Measurements from ENCODE around the gene DIP2A.

Gene DIP2A

GRCh38 chr21:46557469-46557868, 98.8 kb downstream of the DIP2A start:
- Histone ChIP-seq H3K4me1 (ENCODE audit: control insufficient read depth in 2 of 2, insufficient read depth in 1 of 2, low read depth in 1 of 2, low read length in 2 of 2) (peaks cover 0 to 9% of the 10 kb centered on the region in 2 donors), H2AK5ac (ENCODE audit: low read depth, low read length) (no peak overlapping the region), H3K4me2 (ENCODE audit: insufficient read depth, low read length, poor library complexity, severe bottlenecking) (no peak overlapping the region), H3K23ac (ENCODE audit: low read depth, low read length, poor library complexity) (peak overlapping the region; percentile 75), H3K79me1 (ENCODE audit: low read depth, low read length) (no peaks in the 10 kb centered on the region), H3K27ac (replicated peaks; ENCODE audit: low read length) (no peak overlapping the region), H2BK120ac (ENCODE audit: low read depth, low read length) (no peak overlapping the region), H3K36me3 (replicated peaks in 1 of 2; ENCODE audit: control insufficient read depth in 2 of 2, insufficient read depth in 2 of 2, low read length in 2 of 2) (peaks cover 45 to 94% of the 10 kb centered on the region in 2 donors), H2BK15ac (ENCODE audit: low read length) (no peak overlapping the region), H4K91ac (ENCODE audit: low read depth, low read length, poor library complexity) (no peak overlapping the region), H2AFZ (ENCODE audit: low read length) (no peak overlapping the region), H2BK12ac (ENCODE audit: low read length) (no peak overlapping the region), H4K8ac (ENCODE audit: low read depth, low read length) (no peak overlapping the region), H3K9ac (ENCODE audit: low read depth, low read length, poor library complexity) (no peak overlapping the region), H3K9me3 (replicated peaks in 1 of 2; ENCODE audit: control insufficient read depth in 2 of 2, insufficient read depth in 1 of 2, low read depth in 1 of 2, low read length in 2 of 2) (no peaks in the 10 kb centered on the region), H3K14ac (ENCODE audit: low read length) (no peak overlapping the region), H2BK5ac (ENCODE audit: low read length) (peak overlapping the region; percentile 42), H3K4me3 (ENCODE audit: low read length in 2 of 2) (no peak overlapping the region), H3K18ac (ENCODE audit: low read length) (no peak overlapping the region), H3K4ac (ENCODE audit: low read length) (no peak overlapping the region), H3K27me3 (ENCODE audit: control insufficient read depth in 3 of 3, insufficient read depth in 3 of 3, low read depth in 1 of 3, low read length in 3 of 3) (no peaks in the 10 kb centered on the region)
- no CpG with 5 or more reads among the region's 14 CpGs for WGBS, 2 donors (ENCODE audit: extremely low coverage in 2 of 2, insufficient read length in 2 of 2, insufficient replicate concordance in 1 of 2)
- DNase-seq (ENCODE audit: low spot score), result no peak

- H3K4me2 ChIP-seq (ENCODE audit: insufficient read depth, low read length, poor library complexity, severe bottlenecking), result no peak overlapping the region
- H2AFZ ChIP-seq (ENCODE audit: low read length), result no peak overlapping the region
- H4K8ac ChIP-seq (ENCODE audit: low read depth, low read length), result no peak overlapping the region
- peaks cover 0 to 9% of the 10 kb centered on the region in 2 donors for H3K4me1 ChIP-seq (ENCODE audit: control insufficient read depth in 2 of 2, insufficient read depth in 1 of 2, low read depth in 1 of 2, low read length in 2 of 2)
- H3K36me3 ChIP-seq (replicated peaks in 1 of 2; ENCODE audit: control insufficient read depth in 2 of 2, insufficient read depth in 2 of 2, low read length in 2 of 2), result peaks cover 49 to 94% of the 10 kb centered on the region in 2 donors
- no peak overlapping the region for H4K91ac ChIP-seq (ENCODE audit: low read depth, low read length, poor library complexity)
- H3K27ac ChIP-seq (replicated peaks; ENCODE audit: low read length), result no peak overlapping the region
- H3K79me1 ChIP-seq (ENCODE audit: low read depth, low read length), result no peaks in the 10 kb centered on the region
- H2BK120ac ChIP-seq (ENCODE audit: low read depth, low read length), result no peak overlapping the region
- no peaks in the 10 kb centered on the region for H3K27me3 ChIP-seq (ENCODE audit: control insufficient read depth in 3 of 3, insufficient read depth in 3 of 3, low read depth in 1 of 3, low read length in 3 of 3)
- H2BK12ac ChIP-seq (ENCODE audit: low read length), result no peak overlapping the region
- H3K23ac ChIP-seq (ENCODE audit: low read depth, low read length, poor library complexity), result peak overlapping the region; percentile 75
- no peak overlapping the region for H2AK5ac ChIP-seq (ENCODE audit: low read depth, low read length)
- no peak for DNase-seq (ENCODE audit: low spot score)
- no peak overlapping the region for H3K14ac ChIP-seq (ENCODE audit: low read length)
- no peak overlapping the region for H3K18ac ChIP-seq (ENCODE audit: low read length)
- no peak overlapping the region for H2BK15ac ChIP-seq (ENCODE audit: low read length)
- no peak overlapping the region for H3K4ac ChIP-seq (ENCODE audit: low read length)
- H3K4me3 ChIP-seq (ENCODE audit: low read length in 2 of 2), result no peak overlapping the region
- peak overlapping the region; percentile 10 for H3K9ac ChIP-seq (ENCODE audit: low read depth, low read length, poor library complexity)
- no peaks in the 10 kb centered on the region for H3K9me3 ChIP-seq (replicated peaks in 1 of 2; ENCODE audit: control insufficient read depth in 2 of 2, insufficient read depth in 1 of 2, low read depth in 1 of 2, low read length in 2 of 2)
- no peak overlapping the region for H2BK5ac ChIP-seq (ENCODE audit: low read length)
- no CpG with 5 or more reads among the region's 26 CpGs for WGBS, 2 donors (ENCODE audit: extremely low coverage in 2 of 2, insufficient read length in 2 of 2, insufficient replicate concordance in 1 of 2)
Measured at GRCh38 chr21:46557919-46558392, 99.3 kb downstream of the DIP2A start.

DNA sequence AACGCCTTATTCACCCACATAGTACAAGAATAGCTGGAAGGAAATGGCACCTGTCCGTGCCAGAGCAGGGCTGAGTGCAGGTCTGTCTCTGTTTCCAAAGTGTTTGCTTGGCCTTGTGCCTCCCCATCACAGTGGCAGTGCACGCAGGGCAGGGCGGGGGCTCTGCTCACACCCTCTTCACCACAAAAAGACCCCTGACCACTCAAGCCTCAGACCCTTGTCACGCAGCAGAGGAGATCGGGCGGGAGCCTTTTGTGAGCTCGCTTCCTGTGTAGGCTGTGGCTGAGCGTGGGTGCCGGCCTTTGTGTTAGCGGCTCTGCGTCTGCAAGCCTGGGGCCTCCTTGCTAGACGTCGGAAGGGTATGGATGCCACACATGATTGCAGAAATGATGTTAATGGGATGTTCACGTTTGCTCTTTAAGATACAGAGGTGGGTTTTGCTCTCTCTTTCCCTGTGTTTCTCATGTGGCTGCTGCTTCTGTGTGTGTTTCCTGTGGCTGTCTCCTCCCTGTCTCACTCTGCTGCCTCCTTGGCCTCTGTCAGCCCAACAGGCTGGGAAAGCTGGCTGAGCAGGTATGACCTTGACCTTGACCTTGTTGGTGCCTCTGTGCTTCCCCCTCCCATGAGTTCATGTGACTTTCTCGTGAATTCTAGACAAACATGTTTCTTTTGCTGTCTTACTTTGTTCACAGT, 100.7 kb downstream of the DIP2A start:
- WGBS, 2 donors (ENCODE audit: extremely low coverage in 2 of 2, insufficient read length in 2 of 2, insufficient replicate concordance in 1 of 2), result no CpG with 5 or more reads among the region's 16 CpGs
- no peak overlapping the region for H2BK15ac ChIP-seq (ENCODE audit: low read length)
- H2BK120ac ChIP-seq (ENCODE audit: low read depth, low read length), result no peak overlapping the region
- H3K79me1 ChIP-seq (ENCODE audit: low read depth, low read length), result no peaks in the 10 kb centered on the region
- H3K18ac ChIP-seq (ENCODE audit: low read length), result no peak overlapping the region
- peak overlapping the region; percentile 30 for H2AFZ ChIP-seq (ENCODE audit: low read length)
- no peak overlapping the region for H2BK12ac ChIP-seq (ENCODE audit: low read length)
- H3K9ac ChIP-seq (ENCODE audit: low read depth, low read length, poor library complexity), result no peak overlapping the region
- peaks cover 0 to 9% of the 10 kb centered on the region in 2 donors for H3K4me1 ChIP-seq (ENCODE audit: control insufficient read depth in 2 of 2, insufficient read depth in 1 of 2, low read depth in 1 of 2, low read length in 2 of 2)
- no peak for DNase-seq (ENCODE audit: low spot score)
- no peak overlapping the region for H3K4me2 ChIP-seq (ENCODE audit: insufficient read depth, low read length, poor library complexity, severe bottlenecking)
- no peak overlapping the region for H3K27ac ChIP-seq (replicated peaks; ENCODE audit: low read length)
- H3K4ac ChIP-seq (ENCODE audit: low read length), result no peak overlapping the region
- no peak overlapping the region for H4K8ac ChIP-seq (ENCODE audit: low read depth, low read length)
- no peak overlapping the region for H3K4me3 ChIP-seq (ENCODE audit: low read length in 2 of 2)
- H3K36me3 ChIP-seq (replicated peaks in 1 of 2; ENCODE audit: control insufficient read depth in 2 of 2, insufficient read depth in 2 of 2, low read length in 2 of 2), result peaks cover 54 to 94% of the 10 kb centered on the region in 2 donors
- H3K27me3 ChIP-seq (ENCODE audit: control insufficient read depth in 3 of 3, insufficient read depth in 3 of 3, low read depth in 1 of 3, low read length in 3 of 3), result no peaks in the 10 kb centered on the region
- H2AK5ac ChIP-seq (ENCODE audit: low read depth, low read length), result no peak overlapping the region
- no peak overlapping the region for H4K91ac ChIP-seq (ENCODE audit: low read depth, low read length, poor library complexity)
- no peak overlapping the region for H3K23ac ChIP-seq (ENCODE audit: low read depth, low read length, poor library complexity)
- H2BK5ac ChIP-seq (ENCODE audit: low read length), result no peak overlapping the region
- H3K14ac ChIP-seq (ENCODE audit: low read length), result no peak overlapping the region
- H3K9me3 ChIP-seq (replicated peaks in 1 of 2; ENCODE audit: control insufficient read depth in 2 of 2, insufficient read depth in 1 of 2, low read depth in 1 of 2, low read length in 2 of 2), result no peaks in the 10 kb centered on the region

DNA sequence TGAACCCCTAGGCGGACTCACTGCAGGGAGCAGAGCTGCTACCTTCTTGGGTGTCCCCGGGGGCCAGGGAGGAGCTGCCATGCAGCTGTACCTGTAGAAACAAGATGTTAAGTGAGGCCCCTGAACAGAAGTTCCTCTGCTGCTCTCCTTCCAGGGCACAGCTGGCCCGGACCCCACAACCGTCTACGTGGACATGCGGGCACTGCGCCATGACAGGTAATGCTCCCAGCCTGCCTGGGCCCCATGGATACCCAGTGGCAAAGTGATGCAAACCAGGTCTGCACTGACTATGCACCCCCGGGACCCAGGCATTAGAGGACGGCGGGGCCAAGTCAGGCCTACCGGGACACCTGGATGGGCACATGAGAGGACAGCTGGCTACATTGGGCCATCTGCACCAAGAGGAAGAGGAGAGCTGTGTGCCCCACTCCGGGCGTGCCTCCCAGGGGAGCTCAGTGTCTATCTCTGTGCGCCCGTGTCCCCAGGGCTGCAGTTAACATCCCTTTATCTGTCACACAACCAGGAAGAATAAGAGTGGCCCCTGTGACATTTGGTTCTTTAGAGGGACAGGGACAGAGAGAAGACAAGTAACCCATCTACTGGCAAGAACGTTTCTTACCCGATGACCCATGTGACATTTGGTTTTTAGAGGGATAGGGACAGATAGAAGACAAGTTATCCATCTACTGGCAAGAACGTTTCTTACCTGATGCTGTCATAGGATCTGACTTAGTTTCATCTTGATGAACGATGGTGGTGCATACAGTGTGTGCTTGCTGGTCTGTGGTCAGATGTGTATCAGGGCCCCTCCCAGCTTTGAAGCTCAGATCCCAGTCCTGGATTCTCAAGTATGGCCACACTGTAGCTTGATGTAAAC, 102.1 kb downstream of the DIP2A start:
- Histone ChIP-seq H2AFZ (ENCODE audit: low read length) (no peak overlapping the region), H3K4me1 (ENCODE audit: control insufficient read depth in 2 of 2, insufficient read depth in 1 of 2, low read depth in 1 of 2, low read length in 2 of 2) (peaks cover 0 to 9% of the 10 kb centered on the region in 2 donors), H3K4me2 (ENCODE audit: insufficient read depth, low read length, poor library complexity, severe bottlenecking) (no peak overlapping the region), H4K8ac (ENCODE audit: low read depth, low read length) (no peak overlapping the region), H3K23ac (ENCODE audit: low read depth, low read length, poor library complexity) (no peak overlapping the region), H2BK12ac (ENCODE audit: low read length) (no peak overlapping the region), H2BK120ac (ENCODE audit: low read depth, low read length) (no peak overlapping the region), H4K91ac (ENCODE audit: low read depth, low read length, poor library complexity) (no peak overlapping the region), H2BK5ac (ENCODE audit: low read length) (no peak overlapping the region), H3K4ac (ENCODE audit: low read length) (no peak overlapping the region), H3K36me3 (replicated peaks in 1 of 2; ENCODE audit: control insufficient read depth in 2 of 2, insufficient read depth in 2 of 2, low read length in 2 of 2) (peaks cover 50 to 94% of the 10 kb centered on the region in 2 donors), H2BK15ac (ENCODE audit: low read length) (no peak overlapping the region), H3K79me1 (ENCODE audit: low read depth, low read length) (no peaks in the 10 kb centered on the region), H3K27me3 (ENCODE audit: control insufficient read depth in 3 of 3, insufficient read depth in 3 of 3, low read depth in 1 of 3, low read length in 3 of 3) (no peaks in the 10 kb centered on the region), H3K9ac (ENCODE audit: low read depth, low read length, poor library complexity) (no peak overlapping the region), H3K14ac (ENCODE audit: low read length) (no peak overlapping the region), H2AK5ac (ENCODE audit: low read depth, low read length) (no peak overlapping the region), H3K18ac (ENCODE audit: low read length) (no peak overlapping the region), H3K27ac (replicated peaks; ENCODE audit: low read length) (no peak overlapping the region), H3K4me3 (ENCODE audit: low read length in 2 of 2) (no peak overlapping the region), H3K9me3 (replicated peaks in 1 of 2; ENCODE audit: control insufficient read depth in 2 of 2, insufficient read depth in 1 of 2, low read depth in 1 of 2, low read length in 2 of 2) (no peaks in the 10 kb centered on the region)
- DNase-seq (ENCODE audit: low spot score), result no peak
- WGBS, 2 donors (ENCODE audit: extremely low coverage in 2 of 2, insufficient read length in 2 of 2, insufficient replicate concordance in 1 of 2), result no CpG with 5 or more reads among the region's 19 CpGs

All from neuronal stem cell (in vitro differentiated cells).